ENCODE data around the gene ZNFX1. TPM values are rescaled to one million over a fixed set of nuclear protein-coding genes. Genes with fewer than 3 reads are reported as not detected.

The ZNFX1 gene
- total RNA-seq, 1 donor, result 56.6 TPM

DNA sequence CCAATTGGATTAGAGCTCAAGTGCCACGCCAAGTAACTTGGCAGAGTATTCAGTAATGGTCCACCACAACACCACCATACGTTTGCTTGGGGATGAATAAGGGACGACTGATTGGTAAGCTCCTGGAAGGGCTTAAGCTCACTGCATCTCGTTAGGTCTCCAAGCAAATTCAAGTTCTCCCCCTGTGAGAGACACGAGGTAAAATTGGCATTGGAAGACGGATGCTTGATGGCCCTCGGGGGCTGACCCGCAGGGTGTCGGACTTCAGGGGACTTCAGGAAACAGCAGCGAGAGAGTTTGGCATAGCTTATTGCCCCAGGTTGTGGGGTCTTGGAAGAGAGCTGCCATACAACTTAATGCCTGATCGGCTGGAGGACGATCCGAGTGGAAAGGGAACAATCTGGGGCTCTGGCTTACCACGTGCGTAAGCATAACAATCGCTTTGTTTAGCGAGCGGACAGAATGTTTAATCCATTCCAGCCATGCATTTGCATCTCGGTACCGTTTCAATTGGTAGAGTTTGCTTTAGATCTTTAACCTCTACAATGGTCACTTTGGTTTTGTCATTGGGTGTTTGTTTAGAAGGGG, 4.8 kb upstream of the ZNFX1 start:
- H3K4me3 ChIP-seq (ENCODE audit: low read depth, low read length), result peak overlapping the region; percentile 34
- TF ChIP-seq, protein P1, sequence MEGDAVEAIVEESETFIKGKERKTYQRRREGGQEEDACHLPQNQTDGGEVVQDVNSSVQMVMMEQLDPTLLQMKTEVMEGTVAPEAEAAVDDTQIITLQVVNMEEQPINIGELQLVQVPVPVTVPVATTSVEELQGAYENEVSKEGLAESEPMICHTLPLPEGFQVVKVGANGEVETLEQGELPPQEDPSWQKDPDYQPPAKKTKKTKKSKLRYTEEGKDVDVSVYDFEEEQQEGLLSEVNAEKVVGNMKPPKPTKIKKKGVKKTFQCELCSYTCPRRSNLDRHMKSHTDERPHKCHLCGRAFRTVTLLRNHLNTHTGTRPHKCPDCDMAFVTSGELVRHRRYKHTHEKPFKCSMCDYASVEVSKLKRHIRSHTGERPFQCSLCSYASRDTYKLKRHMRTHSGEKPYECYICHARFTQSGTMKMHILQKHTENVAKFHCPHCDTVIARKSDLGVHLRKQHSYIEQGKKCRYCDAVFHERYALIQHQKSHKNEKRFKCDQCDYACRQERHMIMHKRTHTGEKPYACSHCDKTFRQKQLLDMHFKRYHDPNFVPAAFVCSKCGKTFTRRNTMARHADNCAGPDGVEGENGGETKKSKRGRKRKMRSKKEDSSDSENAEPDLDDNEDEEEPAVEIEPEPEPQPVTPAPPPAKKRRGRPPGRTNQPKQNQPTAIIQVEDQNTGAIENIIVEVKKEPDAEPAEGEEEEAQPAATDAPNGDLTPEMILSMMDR (IDR thresholded peaks at IDR 0.05; ENCODE audit: insufficient read depth, low read depth, low read length), result no peak
- DNase-seq (ENCODE audit: low read depth), result no peak

DNA sequence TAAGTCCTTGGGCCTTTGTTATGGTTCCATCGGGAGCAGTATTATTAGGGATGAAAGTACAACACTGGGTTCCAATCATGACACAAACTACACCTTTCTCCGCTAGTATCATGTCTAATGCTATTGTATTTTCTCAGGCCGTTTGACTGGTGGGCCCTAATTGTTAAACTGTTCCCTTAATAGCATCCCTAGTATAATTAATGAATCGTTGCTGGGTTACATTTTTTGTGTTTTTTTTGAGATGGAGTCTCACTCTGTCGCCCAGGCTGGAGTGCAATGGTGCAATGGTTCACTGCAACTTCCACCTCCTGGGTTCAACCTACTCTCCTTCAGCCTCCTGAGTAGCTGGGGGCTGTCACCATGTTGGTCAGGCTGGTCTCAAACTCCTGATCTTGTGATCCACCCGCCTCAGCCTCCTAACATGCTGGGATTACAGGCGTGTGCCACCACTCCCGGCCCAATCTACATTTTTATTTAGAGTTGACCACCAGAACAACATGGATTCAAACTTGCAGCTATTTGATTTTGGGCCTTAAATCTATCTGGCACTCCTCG, 4.1 kb upstream of the ZNFX1 start:
- peak overlapping the region; percentile 93 for H3K4me3 ChIP-seq (ENCODE audit: low read depth, low read length)
- TF ChIP-seq, protein P1 (IDR thresholded peaks at IDR 0.05; ENCODE audit: insufficient read depth, low read depth, low read length), result no peak
- DNase-seq (ENCODE audit: low read depth), result no peak

GRCh38 chr20:49281059-49281912, 3.4 kb upstream of the ZNFX1 start:
- TF ChIP-seq, protein P1 (IDR thresholded peaks at IDR 0.05; ENCODE audit: insufficient read depth, low read depth, low read length), result no peak
- peak overlapping the region; percentile 93 for H3K4me3 ChIP-seq (ENCODE audit: low read depth, low read length)
- DNase-seq (ENCODE audit: low read depth), result peak; percentile 72

DNA sequence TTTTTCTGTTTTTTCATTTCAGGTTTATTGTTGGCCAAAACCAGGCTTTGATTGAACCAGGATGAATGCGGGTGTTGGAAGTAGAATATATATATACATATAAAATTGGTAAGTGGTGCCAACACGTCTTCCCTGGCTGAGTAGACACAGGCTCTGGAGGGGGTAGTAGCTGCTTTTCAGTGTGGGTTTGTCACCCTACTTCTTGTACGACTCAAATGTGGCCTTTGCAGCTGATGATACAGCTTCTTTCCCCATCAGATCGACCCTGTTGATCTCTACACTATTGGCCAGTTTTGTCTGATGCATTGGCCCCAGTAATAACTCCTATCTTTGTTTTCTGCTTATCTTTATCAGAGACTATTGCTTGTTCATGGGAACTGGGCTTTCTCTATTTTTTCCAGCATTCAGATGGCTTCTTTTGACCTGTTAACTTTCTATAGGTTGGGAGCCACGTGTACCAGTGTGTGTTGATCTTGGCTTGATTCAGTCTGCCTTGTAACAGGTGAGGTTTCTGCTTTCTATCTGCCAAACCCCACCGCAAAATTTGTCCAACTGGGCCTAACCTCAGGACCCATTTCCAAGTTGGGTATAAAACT, 2.7 kb upstream of the ZNFX1 start:
- DNase-seq (ENCODE audit: low read depth), result no peak
- H3K4me3 ChIP-seq (ENCODE audit: low read depth, low read length), result peak overlapping the region; percentile 93
- TF ChIP-seq, protein P1 (IDR thresholded peaks at IDR 0.05; ENCODE audit: insufficient read depth, low read depth, low read length), result no peak

DNA sequence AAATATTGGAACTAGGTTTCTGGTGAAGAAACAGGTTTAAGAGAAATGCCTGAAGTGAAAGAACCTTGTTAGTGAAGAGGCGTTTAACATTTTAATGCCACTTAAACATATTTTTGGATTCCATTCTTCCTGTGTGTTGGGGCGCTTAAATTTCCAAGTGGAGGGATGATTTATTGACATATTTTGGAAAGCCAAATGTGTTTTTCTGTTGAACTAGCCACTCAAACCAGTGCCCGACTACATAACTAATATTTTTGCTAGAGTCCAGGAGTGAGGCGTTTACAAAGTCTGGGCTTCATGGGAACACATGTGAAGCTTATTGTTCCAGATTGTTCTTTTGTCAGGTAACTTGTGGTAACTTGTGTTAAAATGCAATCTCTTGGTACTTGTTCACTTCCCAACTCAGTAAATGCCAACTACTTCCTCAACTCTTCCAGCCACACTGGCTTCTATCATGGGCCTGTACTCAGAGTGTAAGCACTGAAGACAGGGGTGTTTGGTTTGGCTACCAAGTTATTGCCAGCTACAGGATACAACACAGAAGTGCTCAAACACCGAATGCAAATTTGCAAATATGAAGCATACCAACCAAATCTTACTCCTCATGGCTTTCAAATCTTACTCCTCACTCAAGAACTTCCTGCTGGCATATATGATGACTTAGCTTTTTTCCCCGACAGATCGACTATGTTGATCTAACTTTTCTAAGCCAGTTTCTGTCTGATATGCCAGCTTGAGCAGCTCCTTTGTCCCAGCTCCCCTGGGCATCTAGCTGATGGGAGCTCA, 2.0 kb upstream of the ZNFX1 start:
- DNase-seq (ENCODE audit: low read depth), result no peak
- TF ChIP-seq, protein P1 (IDR thresholded peaks at IDR 0.05; ENCODE audit: insufficient read depth, low read depth, low read length), result no peak
- H3K4me3 ChIP-seq (ENCODE audit: low read depth, low read length), result peak overlapping the region; percentile 93

Data from fibroblast of villous mesenchyme (primary cell).